Body of pancreas (tissue), 4 donors: ENCODE data around the gene PAK4. TPM values are rescaled to one million over a fixed set of nuclear protein-coding genes. Genes with fewer than 3 reads are reported as not detected.

ENCODE experiments used
- ATAC-seq: fragments of 150-250 bp; one replicate; pipeline ENCODE4 v1.9.1; 2016
- DNase-seq, 4 donors: peaks; one replicate each; pipeline ENCODE4 v3.0.0-alpha.2; 2019
- H3K27ac ChIP-seq, 4 donors: fragments of 200-600 bp; sonication (generic); 1 replicate in 3 of 4; 2 replicates in 1 of 4; pipeline versions ENCODE4 v1.5.1 to v1.6.1; 2016 to 2019; ENCODE audit warnings: mild to moderate bottlenecking in 1 of 4, mixed read lengths in 1 of 4, moderate library complexity in 1 of 4
- H3K27me3 ChIP-seq, 2 donors: fragments of 200-600 bp; sonication (generic); one replicate each; pipeline ENCODE4 v1.6.0; 2016; ENCODE audit warnings: mild to moderate bottlenecking in 1 of 2
- H3K36me3 ChIP-seq, 2 donors: fragments of 200-600 bp; sonication (generic); replicated peaks in 1 of 2; 2 replicates each; pipeline ENCODE4 v1.5.1; 2016; ENCODE audit warnings: low read depth in 2 of 2; ENCODE audit not compliant: insufficient read depth in 1 of 2
- H3K4me1 ChIP-seq: fragments of 200-600 bp; sonication (generic); one replicate; pipeline ENCODE4 v1.6.0; 2016
- H3K4me3 ChIP-seq, 2 donors: fragments of 200-600 bp; sonication (generic); 1 replicate in 1 of 2; 2 replicates in 1 of 2; pipeline ENCODE4 v1.5.1; 2016 to 2019
- H3K9me3 ChIP-seq, 3 donors: fragments of 200-600 bp; sonication (generic); 1 replicate in 2 of 3; 2 replicates in 1 of 3; pipeline ENCODE4 v1.5.1; 2016
- CTCF ChIP-seq, 7 experiments: fragments of 450-650 bp in 4 of 7; fragments of 200-600 bp in 3 of 7; sonication (generic) in 3 of 7; IDR thresholded peaks; one replicate each; pipeline ENCODE4 v1.5.1; 2016 to 2019; ENCODE audit warnings: antibody characterized with exemption in 7 of 7
- POLR2A ChIP-seq, 3 donors: fragments of 450-650 bp; IDR thresholded peaks; one replicate each; pipeline ENCODE4 v1.6.1; 2016; ENCODE audit warnings: antibody characterized with exemption in 3 of 3, mild to moderate bottlenecking in 2 of 3
- whole genome bisulfite sequencing, 2 donors: methylation state at CpG; one replicate each; pipeline ENCODE4 v1.1.5; 2017; 5-methylcytosine and 5-hydroxymethylcytosine counted together
- intact Hi-C: fragments of 100-400 bp; cut with DNase I; formaldehyde crosslinking; loops from one replicate; pipeline ENCODE4 v1.15.1; 2023
- total RNA-seq, 2 donors: library from RNA; depleted of rRNA; stranded (reverse); fragments of >200 nt; gene quantifications; one replicate each; pipeline ENCODE4 v1.1.0, GENCODE V29; 2016

PAK4 gene
- total RNA-seq, 2 donors from 2014 or later, result 18.9 to 40.2 TPM

GRCh38 chr19:39145180-39145953, 19.8 kb downstream of the PAK4 start:
- H3K4me1 ChIP-seq, result peaks cover 51% of the 10 kb centered on the region

GRCh38 chr19:39146091-39146490, 20.5 kb downstream of the PAK4 start:
- Histone ChIP-seq H3K27me3 (no peaks in the 10 kb centered on the region), H3K27ac (peak overlapping the region; percentile 71 to 84 (median 76)), H3K4me1 (peaks cover 44% of the 10 kb centered on the region), H3K36me3 (no peaks in the 10 kb centered on the region), H3K4me3 (no peak overlapping the region), H3K9me3 (no peaks in the 10 kb centered on the region)
- intact Hi-C loops, result no loop called here
- WGBS, 2 donors, result 95% methylated on average over 1 of the region's 1 CpG
- ATAC-seq (no peak), DNase-seq (no peak)
- TF ChIP-seq CTCF (IDR thresholded peaks at IDR 0.05) (no peak), POLR2A (IDR thresholded peaks at IDR 0.05) (no peak)

More at GRCh38 chr19:39145180-39145953, 19.8 kb downstream of the PAK4 start:
- intact Hi-C loops, result no loop called here
- peak in 3 of 4 donors; percentile 31 to 67 (median 63) for DNase-seq
- ATAC-seq, result peak; percentile 57
- WGBS, 2 donors, result 40 to 48% methylated on average over 11 to 26 of the region's 26 CpGs
- Histone ChIP-seq H3K27me3 (no peaks in the 10 kb centered on the region), H3K36me3 (no peaks in the 10 kb centered on the region), H3K9me3 (no peaks in the 10 kb centered on the region), H3K4me3 (no peak overlapping the region), H3K27ac (peak overlapping the region; percentile 71 to 84 (median 76))
- TF ChIP-seq POLR2A (IDR thresholded peaks at IDR 0.05) (no peak), CTCF (IDR thresholded peaks at IDR 0.05) (no peak)

- 76 to 79% methylated on average over 7 of the region's 7 CpGs for WGBS, 2 donors
Measured at GRCh38 chr19:39146686-39147450, 21.3 kb downstream of the PAK4 start.

DNA sequence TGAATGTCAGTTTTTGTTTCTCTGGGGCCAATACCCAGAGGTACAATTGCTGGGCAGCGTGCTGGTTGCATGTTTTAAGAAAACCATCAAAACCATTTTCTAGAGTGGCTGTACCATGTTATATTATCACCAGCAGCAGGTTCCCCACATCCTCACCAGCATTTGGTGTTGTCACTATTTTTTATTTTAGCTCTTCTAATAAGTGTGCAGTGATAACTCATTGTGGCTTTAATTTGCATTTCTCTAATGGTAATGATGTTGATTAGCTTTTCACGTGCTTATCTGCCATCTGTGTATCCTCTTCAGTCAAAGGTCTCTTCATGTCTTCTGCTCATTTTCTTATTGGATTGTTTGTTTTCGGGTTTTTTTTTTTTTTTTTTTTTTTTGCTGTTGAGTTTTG, 21.9 kb downstream of the PAK4 start:
- Histone ChIP-seq H3K9me3 (no peaks in the 10 kb centered on the region), H3K36me3 (no peaks in the 10 kb centered on the region), H3K27ac (no peak overlapping the region), H3K4me3 (no peak overlapping the region), H3K4me1 (peaks cover 40% of the 10 kb centered on the region), H3K27me3 (no peaks in the 10 kb centered on the region)
- 93% methylated on average over 3 of the region's 3 CpGs for WGBS, 2 donors
- intact Hi-C loops, result no loop called here
- DNase-seq, result no peak
- no peak for TF ChIP-seq POLR2A (IDR thresholded peaks at IDR 0.05)
- no peak for TF ChIP-seq CTCF (IDR thresholded peaks at IDR 0.05)
- ATAC-seq, result no peak

More at GRCh38 chr19:39146686-39147450, 21.3 kb downstream of the PAK4 start:
- Histone ChIP-seq H3K4me3 (no peak overlapping the region), H3K36me3 (no peaks in the 10 kb centered on the region), H3K27me3 (no peaks in the 10 kb centered on the region), H3K9me3 (no peaks in the 10 kb centered on the region), H3K27ac (peak overlapping the region; percentile 71 to 84 (median 76)), H3K4me1 (peaks cover 44% of the 10 kb centered on the region)
- no peak for DNase-seq
- ATAC-seq, result no peak
- intact Hi-C loops, result no loop called here
- no peak for TF ChIP-seq POLR2A (IDR thresholded peaks at IDR 0.05)
- no peak for TF ChIP-seq CTCF (IDR thresholded peaks at IDR 0.05)
